ENCODE data around the gene FOXN4.

Gene FOXN4

GRCh38 chr12:109284392-109284791 lies 24.7 kb downstream of the FOXN4 start:
- Histone ChIP-seq H2AK5ac (ENCODE audit: low read length) (no peak overlapping the region), H2AFZ (ENCODE audit: insufficient read depth, low read length, poor library complexity) (no peak overlapping the region), H2BK5ac (ENCODE audit: low read depth, low read length, poor library complexity) (no peak overlapping the region), H3K4ac (ENCODE audit: low read depth, low read length) (no peak overlapping the region), H3K4me2 (ENCODE audit: low read length) (no peak overlapping the region), H3K4me3 (ENCODE audit: low read depth, low read length) (no peak overlapping the region), H3K4me1 (ENCODE audit: control insufficient read depth in 1 of 2, insufficient read depth in 2 of 2, low read length in 2 of 2) (no peaks in the 10 kb centered on the region), H3K9me3 (ENCODE audit: insufficient read depth, low read depth, low read length) (no peaks in the 10 kb centered on the region), H3K14ac (ENCODE audit: low read length) (no peak overlapping the region), H3K79me1 (ENCODE audit: low read length) (no peaks in the 10 kb centered on the region), H3K27me3 (ENCODE audit: insufficient read depth, low read length) (no peaks in the 10 kb centered on the region), H4K12ac (ENCODE audit: low read depth, low read length) (no peak overlapping the region), H4K8ac (ENCODE audit: low read depth, low read length) (no peak overlapping the region), H3K18ac (ENCODE audit: low read length) (no peak overlapping the region), H3K9ac (ENCODE audit: low read length) (peak overlapping the region; percentile 10), H4K91ac (ENCODE audit: low read depth, low read length) (no peak overlapping the region), H3K23ac (ENCODE audit: low read length) (no peak overlapping the region), H2BK12ac (ENCODE audit: low read length) (no peak overlapping the region), H3K79me2 (ENCODE audit: control insufficient read depth, insufficient read depth, low read length, poor library complexity) (no peaks in the 10 kb centered on the region), H2BK120ac (ENCODE audit: insufficient read depth, low read length, poor library complexity) (no peak overlapping the region), H3K27ac (ENCODE audit: low read depth, low read length) (no peak overlapping the region), H3K36me3 (ENCODE audit: control insufficient read depth in 1 of 2, insufficient read depth in 2 of 2, low read length in 2 of 2) (no peaks in the 10 kb centered on the region)
- no peak for DNase-seq
- WGBS (ENCODE audit: extremely low coverage, insufficient coverage, insufficient read length): no CpG with 5 or more reads among the region's 20 CpGs

GRCh38 chr12:109281452-109281851 lies 27.6 kb downstream of the FOXN4 start:
- peaks cover 1% of the 10 kb centered on the region for H3K9me3 ChIP-seq (ENCODE audit: insufficient read depth, low read depth, low read length)
- no peak overlapping the region for H3K23ac ChIP-seq (ENCODE audit: low read length)
- H4K8ac ChIP-seq (ENCODE audit: low read depth, low read length): no peak overlapping the region
- no peak overlapping the region for H4K91ac ChIP-seq (ENCODE audit: low read depth, low read length)
- H2BK12ac ChIP-seq (ENCODE audit: low read length): no peak overlapping the region
- H3K36me3 ChIP-seq (ENCODE audit: control insufficient read depth in 1 of 2, insufficient read depth in 2 of 2, low read length in 2 of 2): no peaks in the 10 kb centered on the region
- H3K27ac ChIP-seq (ENCODE audit: low read depth, low read length): no peak overlapping the region
- no peak overlapping the region for H3K4me3 ChIP-seq (ENCODE audit: low read depth, low read length)
- no peak overlapping the region for H3K4me2 ChIP-seq (ENCODE audit: low read length)
- DNase-seq: no peak
- H3K14ac ChIP-seq (ENCODE audit: low read length): no peak overlapping the region
- H3K4me1 ChIP-seq (ENCODE audit: control insufficient read depth in 1 of 2, insufficient read depth in 2 of 2, low read length in 2 of 2): peaks cover 0 to 3% of the 10 kb centered on the region in 2 experiments
- no peak overlapping the region for H3K18ac ChIP-seq (ENCODE audit: low read length)
- WGBS (ENCODE audit: extremely low coverage, insufficient coverage, insufficient read length): no CpG with 5 or more reads among the region's 17 CpGs
- H2BK120ac ChIP-seq (ENCODE audit: insufficient read depth, low read length, poor library complexity): no peak overlapping the region
- no peaks in the 10 kb centered on the region for H3K79me1 ChIP-seq (ENCODE audit: low read length)
- H3K4ac ChIP-seq (ENCODE audit: low read depth, low read length): no peak overlapping the region
- no peaks in the 10 kb centered on the region for H3K79me2 ChIP-seq (ENCODE audit: control insufficient read depth, insufficient read depth, low read length, poor library complexity)
- no peak overlapping the region for H2AFZ ChIP-seq (ENCODE audit: insufficient read depth, low read length, poor library complexity)
- H2BK5ac ChIP-seq (ENCODE audit: low read depth, low read length, poor library complexity): no peak overlapping the region
- H3K27me3 ChIP-seq (ENCODE audit: insufficient read depth, low read length): no peaks in the 10 kb centered on the region
- H4K12ac ChIP-seq (ENCODE audit: low read depth, low read length): no peak overlapping the region
- H3K9ac ChIP-seq (ENCODE audit: low read length): no peak overlapping the region
- H2AK5ac ChIP-seq (ENCODE audit: low read length): no peak overlapping the region

DNA sequence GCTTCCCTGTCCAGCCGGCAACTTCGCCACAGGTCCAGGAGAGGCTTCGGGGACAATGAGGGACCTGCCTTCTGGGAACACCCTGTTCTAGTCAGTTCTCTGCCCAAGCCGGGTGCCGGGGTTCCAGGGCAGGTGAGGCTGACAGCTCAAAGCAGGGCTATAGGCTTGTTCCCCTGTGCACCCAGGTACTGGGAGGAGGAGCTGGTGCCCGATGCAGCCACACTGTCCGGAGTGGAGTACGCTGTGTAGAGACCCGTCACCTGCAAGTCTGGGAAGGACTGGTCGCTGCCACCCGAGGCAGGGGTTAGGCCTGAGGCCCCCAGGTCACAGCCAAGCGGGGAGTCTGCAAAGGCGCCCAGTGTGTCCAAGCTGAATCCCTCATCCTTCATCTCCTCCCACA lies 29.6 kb downstream of the FOXN4 start:
- no peak overlapping the region for H3K9ac ChIP-seq (ENCODE audit: low read length)
- H4K8ac ChIP-seq (ENCODE audit: low read depth, low read length): no peak overlapping the region
- no peak overlapping the region for H3K18ac ChIP-seq (ENCODE audit: low read length)
- H4K91ac ChIP-seq (ENCODE audit: low read depth, low read length): no peak overlapping the region
- no peak overlapping the region for H3K23ac ChIP-seq (ENCODE audit: low read length)
- H3K4me3 ChIP-seq (ENCODE audit: low read depth, low read length): no peak overlapping the region
- no peak overlapping the region for H3K4me2 ChIP-seq (ENCODE audit: low read length)
- H2BK12ac ChIP-seq (ENCODE audit: low read length): no peak overlapping the region
- H3K14ac ChIP-seq (ENCODE audit: low read length): no peak overlapping the region
- H4K12ac ChIP-seq (ENCODE audit: low read depth, low read length): no peak overlapping the region
- H2BK5ac ChIP-seq (ENCODE audit: low read depth, low read length, poor library complexity): no peak overlapping the region
- WGBS (ENCODE audit: extremely low coverage, insufficient coverage, insufficient read length): no CpG with 5 or more reads among the region's 13 CpGs
- no peaks in the 10 kb centered on the region for H3K27me3 ChIP-seq (ENCODE audit: insufficient read depth, low read length)
- no peaks in the 10 kb centered on the region for H3K79me1 ChIP-seq (ENCODE audit: low read length)
- H3K79me2 ChIP-seq (ENCODE audit: control insufficient read depth, insufficient read depth, low read length, poor library complexity): no peaks in the 10 kb centered on the region
- peaks cover 1% of the 10 kb centered on the region for H3K9me3 ChIP-seq (ENCODE audit: insufficient read depth, low read depth, low read length)
- no peak overlapping the region for H2AFZ ChIP-seq (ENCODE audit: insufficient read depth, low read length, poor library complexity)
- no peak overlapping the region for H2AK5ac ChIP-seq (ENCODE audit: low read length)
- no peak overlapping the region for H3K4ac ChIP-seq (ENCODE audit: low read depth, low read length)
- DNase-seq: no peak
- H2BK120ac ChIP-seq (ENCODE audit: insufficient read depth, low read length, poor library complexity): no peak overlapping the region
- no peaks in the 10 kb centered on the region for H3K36me3 ChIP-seq (ENCODE audit: control insufficient read depth in 1 of 2, insufficient read depth in 2 of 2, low read length in 2 of 2)
- H3K4me1 ChIP-seq (ENCODE audit: control insufficient read depth in 1 of 2, insufficient read depth in 2 of 2, low read length in 2 of 2): peaks cover 0 to 3% of the 10 kb centered on the region in 2 experiments
- H3K27ac ChIP-seq (ENCODE audit: low read depth, low read length): no peak overlapping the region

DNA sequence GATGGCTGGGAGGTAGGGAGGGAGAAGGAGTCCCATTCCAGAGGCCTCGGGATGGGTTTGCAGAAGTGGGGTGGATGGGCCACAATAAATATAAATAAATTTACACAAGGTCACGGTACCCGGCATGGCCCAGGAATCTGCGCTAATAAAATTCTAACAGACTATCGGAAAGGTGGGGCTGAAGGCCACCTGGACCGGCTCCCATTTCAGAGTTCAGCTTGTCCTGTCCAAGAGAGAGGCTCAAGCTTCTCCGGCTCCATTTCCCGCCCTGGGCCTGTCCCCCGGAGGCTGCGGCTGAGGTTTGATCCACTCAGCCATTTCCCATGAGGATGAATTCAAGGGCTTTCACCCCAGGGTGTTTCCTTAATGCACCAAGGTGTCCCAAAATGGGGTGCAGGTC lies 30.2 kb downstream of the FOXN4 start:
- Histone ChIP-seq H3K9me3 (ENCODE audit: insufficient read depth, low read depth, low read length) (peaks cover 1% of the 10 kb centered on the region), H2BK120ac (ENCODE audit: insufficient read depth, low read length, poor library complexity) (no peak overlapping the region), H3K4me3 (ENCODE audit: low read depth, low read length) (no peak overlapping the region), H3K4ac (ENCODE audit: low read depth, low read length) (no peak overlapping the region), H3K9ac (ENCODE audit: low read length) (no peak overlapping the region), H3K27me3 (ENCODE audit: insufficient read depth, low read length) (no peaks in the 10 kb centered on the region), H2BK5ac (ENCODE audit: low read depth, low read length, poor library complexity) (no peak overlapping the region), H3K79me1 (ENCODE audit: low read length) (no peaks in the 10 kb centered on the region), H4K8ac (ENCODE audit: low read depth, low read length) (no peak overlapping the region), H2AK5ac (ENCODE audit: low read length) (no peak overlapping the region), H3K36me3 (ENCODE audit: control insufficient read depth in 1 of 2, insufficient read depth in 2 of 2, low read length in 2 of 2) (no peaks in the 10 kb centered on the region), H2BK12ac (ENCODE audit: low read length) (no peak overlapping the region), H3K23ac (ENCODE audit: low read length) (no peak overlapping the region), H3K79me2 (ENCODE audit: control insufficient read depth, insufficient read depth, low read length, poor library complexity) (no peaks in the 10 kb centered on the region), H4K12ac (ENCODE audit: low read depth, low read length) (no peak overlapping the region), H3K4me2 (ENCODE audit: low read length) (no peak overlapping the region), H3K18ac (ENCODE audit: low read length) (no peak overlapping the region), H2AFZ (ENCODE audit: insufficient read depth, low read length, poor library complexity) (no peak overlapping the region), H3K4me1 (ENCODE audit: control insufficient read depth in 1 of 2, insufficient read depth in 2 of 2, low read length in 2 of 2) (peaks cover 0 to 3% of the 10 kb centered on the region in 2 experiments), H3K14ac (ENCODE audit: low read length) (no peak overlapping the region), H3K27ac (ENCODE audit: low read depth, low read length) (no peak overlapping the region), H4K91ac (ENCODE audit: low read depth, low read length) (no peak overlapping the region)
- DNase-seq: no peak
- WGBS (ENCODE audit: extremely low coverage, insufficient coverage, insufficient read length): no CpG with 5 or more reads among the region's 10 CpGs
